ENCODE data around the gene ANGEL2.

GRCh38 chr1:212942679-212943392 is 72.8 kb downstream of the ANGEL2 start:
- TF ChIP-seq, protein P1, sequence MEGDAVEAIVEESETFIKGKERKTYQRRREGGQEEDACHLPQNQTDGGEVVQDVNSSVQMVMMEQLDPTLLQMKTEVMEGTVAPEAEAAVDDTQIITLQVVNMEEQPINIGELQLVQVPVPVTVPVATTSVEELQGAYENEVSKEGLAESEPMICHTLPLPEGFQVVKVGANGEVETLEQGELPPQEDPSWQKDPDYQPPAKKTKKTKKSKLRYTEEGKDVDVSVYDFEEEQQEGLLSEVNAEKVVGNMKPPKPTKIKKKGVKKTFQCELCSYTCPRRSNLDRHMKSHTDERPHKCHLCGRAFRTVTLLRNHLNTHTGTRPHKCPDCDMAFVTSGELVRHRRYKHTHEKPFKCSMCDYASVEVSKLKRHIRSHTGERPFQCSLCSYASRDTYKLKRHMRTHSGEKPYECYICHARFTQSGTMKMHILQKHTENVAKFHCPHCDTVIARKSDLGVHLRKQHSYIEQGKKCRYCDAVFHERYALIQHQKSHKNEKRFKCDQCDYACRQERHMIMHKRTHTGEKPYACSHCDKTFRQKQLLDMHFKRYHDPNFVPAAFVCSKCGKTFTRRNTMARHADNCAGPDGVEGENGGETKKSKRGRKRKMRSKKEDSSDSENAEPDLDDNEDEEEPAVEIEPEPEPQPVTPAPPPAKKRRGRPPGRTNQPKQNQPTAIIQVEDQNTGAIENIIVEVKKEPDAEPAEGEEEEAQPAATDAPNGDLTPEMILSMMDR (IDR thresholded peaks at IDR 0.05) = no peak
- TF ChIP-seq POLR2AphosphoS5 (IDR thresholded peaks at IDR 0.05; ENCODE audit: insufficient read depth in 1 of 2, low read depth in 1 of 2) = no peak
- no peak for TF ChIP-seq POLR2A (IDR thresholded peaks at IDR 0.05)
